Endodermal cell (in vitro differentiated cells): Measurements from ENCODE around the gene ZFP2. TPM values are rescaled to one million over a fixed set of nuclear protein-coding genes. Genes with fewer than 3 reads are reported as not detected.

Experiments
- DNase-seq: peaks from one replicate; pipeline ENCODE4 v3.0.0-alpha.2; 2017
- H3K27ac ChIP-seq: 2 replicates; pipeline ENCODE4 v1.5.1; 2013; ENCODE audit warnings: mild to moderate bottlenecking, low read depth, low read length, moderate library complexity
- H3K27me3 ChIP-seq: 2 replicates; pipeline ENCODE4 v1.6.1; 2013; ENCODE audit warnings: mild to moderate bottlenecking, low read length, moderate library complexity; ENCODE audit not compliant: insufficient read depth, control insufficient read depth, poor library complexity, severe bottlenecking
- H3K36me3 ChIP-seq: 2 replicates; pipeline ENCODE4 v1.7.0; 2013; ENCODE audit warnings: mild to moderate bottlenecking, low read length, moderate library complexity; ENCODE audit not compliant: control insufficient read depth, insufficient read depth
- H3K4me1 ChIP-seq: one replicate; pipeline ENCODE4 v1.7.0; 2013; ENCODE audit warnings: low read length; ENCODE audit not compliant: control insufficient read depth, insufficient read depth
- H3K4me3 ChIP-seq: 2 replicates; pipeline ENCODE4 v1.5.1; 2013; ENCODE audit warnings: mild to moderate bottlenecking, low read length, moderate library complexity
- H3K9ac ChIP-seq: 2 replicates; pipeline ENCODE4 v1.6.1; 2013; ENCODE audit warnings: mild to moderate bottlenecking, low read length, moderate library complexity; ENCODE audit not compliant: poor library complexity, severe bottlenecking; ENCODE audit errors: extremely low read depth
- H3K9me3 ChIP-seq: 2 replicates; pipeline ENCODE4 v1.6.1; 2013; ENCODE audit warnings: mild to moderate bottlenecking, low read length, moderate library complexity; ENCODE audit not compliant: control insufficient read depth
- H3K27ac Mint-ChIP-seq: 2 replicates; pipeline ENCODE4 v1.8.0; 2020; ENCODE audit warnings: mixed read lengths
- H3K27me3 Mint-ChIP-seq: 2 replicates; pipeline ENCODE4 v1.8.0; 2021; ENCODE audit warnings: mild to moderate bottlenecking, mixed read lengths; ENCODE audit not compliant: insufficient read depth
- H3K36me3 Mint-ChIP-seq: 2 replicates; pipeline ENCODE4 v1.8.0; 2020; ENCODE audit warnings: low read depth, mixed read lengths
- H3K4me1 Mint-ChIP-seq: 2 replicates; pipeline ENCODE4 v1.8.0; 2020; ENCODE audit warnings: mixed read lengths
- H3K4me3 Mint-ChIP-seq: 2 replicates; pipeline ENCODE4 v1.8.0; 2020; ENCODE audit warnings: mild to moderate bottlenecking, moderate library complexity, mixed read lengths
- H3K9me3 Mint-ChIP-seq: 2 replicates; pipeline ENCODE4 v1.8.0; 2020; ENCODE audit warnings: mild to moderate bottlenecking, mixed read lengths
- WGBS, 2 experiments: methylation state at CpG; one replicate each; pipeline versions ENCODE4 v1.1.5 to v1.1.7; 2013; ENCODE audit warnings: missing lambda C conversion rate in 2 of 2, mixed read lengths in 1 of 2; ENCODE audit not compliant: insufficient coverage in 1 of 2, insufficient read length in 1 of 2; 5-methylcytosine and 5-hydroxymethylcytosine counted together
- total RNA-seq, 2 donors: library from RNA; stranded (reverse); fragmentation: NEBNext Ultra II Directional in 1 of 2; extraction: Animal tissue kit (Norgen Biotek cat#: 25700) in 1 of 2; gene quantifications; 2 replicates in 1 of 2; 3 replicates in 1 of 2; pipeline ENCODE4 v1.2.1, GENCODE V29; 2021
- TF ChIP-seq, protein P1 (sequence below): fragments of 200-600 bp; sonication (generic); conservative IDR thresholded peaks from 2 replicates; pipeline ENCODE4 v1.5.0; 2021; ENCODE audit warnings: antibody characterized with exemption, mild to moderate bottlenecking

ZFP2 gene
- total RNA-seq, 2 donors from 2014 or later: 1.8 to 3.3 TPM

DNA sequence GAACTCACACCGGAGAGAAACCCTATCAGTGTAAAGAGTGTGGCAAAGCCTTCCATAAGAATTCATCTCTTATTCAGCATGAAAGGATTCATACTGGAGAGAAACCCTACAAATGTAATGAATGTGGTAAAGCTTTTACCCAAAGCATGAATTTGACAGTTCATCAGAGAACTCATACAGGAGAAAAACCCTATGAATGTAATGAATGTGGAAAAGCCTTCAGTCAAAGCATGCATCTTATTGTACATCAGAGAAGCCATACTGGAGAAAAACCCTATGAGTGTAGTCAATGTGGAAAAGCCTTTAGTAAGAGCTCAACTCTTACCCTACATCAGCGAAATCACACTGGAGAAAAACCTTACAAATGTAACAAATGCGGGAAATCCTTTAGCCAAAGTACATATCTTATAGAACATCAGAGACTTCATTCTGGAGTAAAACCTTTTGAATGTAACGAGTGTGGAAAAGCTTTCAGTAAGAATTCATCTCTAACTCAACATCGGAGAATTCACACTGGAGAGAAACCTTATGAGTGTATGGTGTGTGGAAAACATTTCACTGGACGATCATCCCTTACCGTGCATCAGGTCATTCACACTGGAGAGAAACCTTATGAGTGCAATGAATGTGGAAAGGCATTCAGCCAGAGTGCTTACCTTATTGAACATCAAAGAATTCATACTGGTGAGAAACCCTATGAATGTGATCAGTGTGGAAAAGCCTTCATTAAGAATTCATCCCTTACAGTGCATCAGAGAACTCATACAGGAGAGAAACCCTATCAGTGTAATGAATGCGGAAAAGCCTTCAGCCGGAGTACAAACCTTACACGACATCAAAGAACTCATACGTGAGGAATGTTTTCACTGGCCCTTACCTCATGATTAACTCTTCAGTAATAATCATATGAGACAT, 36.4 kb downstream of the ZFP2 start:
- Histone ChIP-seq H3K36me3 (no peaks in the 10 kb centered on the region), H3K4me3 (peak overlapping the region; percentile 67), H3K27ac (no peak overlapping the region), H3K4me1 (no peaks in the 10 kb centered on the region), H3K27me3 (no peaks in the 10 kb centered on the region), H3K9ac (no peak overlapping the region), H3K9me3 (peaks cover 97% of the 10 kb centered on the region)
- Mint-ChIP-seq H3K4me3 (no peak overlapping the region), H3K4me1 (no peaks in the 10 kb centered on the region), H3K36me3 (peaks cover 42% of the 10 kb centered on the region), H3K27ac (no peak overlapping the region), H3K27me3 (peaks cover 5% of the 10 kb centered on the region), H3K9me3 (peaks cover 95% of the 10 kb centered on the region)
- TF ChIP-seq, protein P1, sequence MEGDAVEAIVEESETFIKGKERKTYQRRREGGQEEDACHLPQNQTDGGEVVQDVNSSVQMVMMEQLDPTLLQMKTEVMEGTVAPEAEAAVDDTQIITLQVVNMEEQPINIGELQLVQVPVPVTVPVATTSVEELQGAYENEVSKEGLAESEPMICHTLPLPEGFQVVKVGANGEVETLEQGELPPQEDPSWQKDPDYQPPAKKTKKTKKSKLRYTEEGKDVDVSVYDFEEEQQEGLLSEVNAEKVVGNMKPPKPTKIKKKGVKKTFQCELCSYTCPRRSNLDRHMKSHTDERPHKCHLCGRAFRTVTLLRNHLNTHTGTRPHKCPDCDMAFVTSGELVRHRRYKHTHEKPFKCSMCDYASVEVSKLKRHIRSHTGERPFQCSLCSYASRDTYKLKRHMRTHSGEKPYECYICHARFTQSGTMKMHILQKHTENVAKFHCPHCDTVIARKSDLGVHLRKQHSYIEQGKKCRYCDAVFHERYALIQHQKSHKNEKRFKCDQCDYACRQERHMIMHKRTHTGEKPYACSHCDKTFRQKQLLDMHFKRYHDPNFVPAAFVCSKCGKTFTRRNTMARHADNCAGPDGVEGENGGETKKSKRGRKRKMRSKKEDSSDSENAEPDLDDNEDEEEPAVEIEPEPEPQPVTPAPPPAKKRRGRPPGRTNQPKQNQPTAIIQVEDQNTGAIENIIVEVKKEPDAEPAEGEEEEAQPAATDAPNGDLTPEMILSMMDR: no peak
- no peak for DNase-seq
- 85 to 90% methylated on average over 5 to 11 of the region's 11 CpGs for WGBS, 2 experiments

DNA sequence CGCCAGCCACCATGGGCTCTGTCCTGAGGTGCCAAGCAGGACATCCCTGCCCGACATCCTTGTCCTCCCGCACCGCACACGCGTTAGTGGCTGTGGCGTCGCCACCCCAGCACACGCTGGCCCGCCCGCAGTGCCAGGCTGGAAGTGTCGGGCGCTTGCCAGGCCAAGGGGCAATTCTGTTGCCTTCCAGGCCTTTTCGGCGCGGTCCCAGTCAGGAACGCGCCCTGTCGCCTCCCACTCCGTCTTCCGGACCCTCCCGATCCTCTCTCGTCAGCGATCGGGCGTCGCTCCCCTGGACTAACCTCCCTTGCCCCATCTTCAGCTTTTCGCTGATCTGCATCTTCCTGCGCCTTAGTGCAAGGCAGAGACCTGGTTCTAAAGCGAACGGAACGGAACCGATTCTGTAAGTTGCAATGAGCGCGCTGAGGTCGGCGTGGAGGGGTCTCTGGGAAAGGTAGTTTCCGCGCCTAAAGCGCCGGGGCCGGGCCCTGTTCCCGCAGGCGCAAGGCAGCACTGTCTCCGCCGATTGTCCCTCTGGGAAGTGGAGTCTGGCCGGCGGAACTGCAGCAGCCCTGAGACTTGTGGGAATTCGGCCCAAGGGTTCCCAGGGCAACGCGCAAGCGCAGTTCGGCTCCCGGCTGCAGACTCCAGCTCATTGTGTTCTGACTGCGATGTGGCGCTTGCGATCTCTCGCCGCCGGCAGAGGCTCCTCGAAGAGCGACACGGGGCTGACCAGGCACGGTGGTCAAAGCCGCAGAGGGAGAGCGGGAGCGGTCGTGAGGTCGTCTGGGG, 45.1 kb downstream of the ZFP2 start, which contains the start of gene ZNF454:
TSS of gene ZNF454 (plus strand) at position 630 of the 792 bp plus-strand sequence. CDS start 1,594 bp downstream, outside the sequence.
- Histone ChIP-seq H3K4me3 (peak within 1 kb of the TSS; percentile 68), H3K9ac (no peak within 1 kb of the TSS)
- H3K36me3 Mint-ChIP-seq: no peaks in the 10 kb centered on the region

DNA sequence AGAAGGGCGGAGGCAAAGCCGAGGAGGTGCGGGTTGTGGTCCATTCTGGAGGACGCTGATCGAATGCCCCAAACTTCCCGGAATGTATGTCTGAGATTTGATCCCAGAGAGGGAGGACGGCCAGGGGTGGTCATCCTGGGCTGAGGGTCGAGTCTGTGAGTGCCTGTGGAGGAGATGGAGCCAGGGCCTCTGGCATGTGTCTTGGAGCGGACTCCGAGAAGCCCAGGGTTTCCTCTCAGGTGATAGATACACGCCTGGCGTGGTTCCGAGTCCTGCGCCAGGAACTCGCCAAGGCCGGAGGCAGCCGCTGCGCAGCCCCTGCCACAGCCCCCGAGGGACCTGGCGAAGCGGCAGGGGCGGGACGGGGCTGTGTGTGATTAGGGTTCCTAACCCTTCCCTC, 45.6 kb downstream of the ZFP2 start:
- H3K9me3 Mint-ChIP-seq: peaks cover 99% of the 10 kb centered on the region
- Histone ChIP-seq H3K4me3 (peak overlapping the region; percentile 68), H3K4me1 (no peaks in the 10 kb centered on the region), H3K27ac (no peak overlapping the region), H3K36me3 (no peaks in the 10 kb centered on the region), H3K27me3 (no peaks in the 10 kb centered on the region), H3K9me3 (peaks cover 73% of the 10 kb centered on the region), H3K9ac (no peak overlapping the region)
- DNase-seq: no peak
- TF ChIP-seq, protein P1: no peak
- H3K27me3 Mint-ChIP-seq: no peaks in the 10 kb centered on the region
- H3K4me3 Mint-ChIP-seq: no peak overlapping the region
- 81% methylated on average over 9 to 23 of the region's 23 CpGs for WGBS, 2 experiments
- H3K4me1 Mint-ChIP-seq: no peaks in the 10 kb centered on the region
- no peak overlapping the region for H3K27ac Mint-ChIP-seq
- H3K36me3 Mint-ChIP-seq: no peaks in the 10 kb centered on the region

More for the DNA sequence above, 45.1 kb downstream of the ZFP2 start, which contains the start of gene ZNF454:
- H3K27ac ChIP-seq: no peak within 1 kb of the TSS
- no peaks in the 10 kb centered on the region for H3K36me3 ChIP-seq
- H3K27me3 ChIP-seq: no peaks in the 10 kb centered on the region
- Mint-ChIP-seq H3K9me3 (peaks cover 99% of the 10 kb centered on the region), H3K27ac (no peak within 1 kb of the TSS), H3K27me3 (no peaks in the 10 kb centered on the region), H3K4me1 (no peaks in the 10 kb centered on the region), H3K4me3 (no peak within 1 kb of the TSS)
- 55 to 60% methylated on average over 27 to 69 of the region's 69 CpGs for WGBS, 2 experiments
- no peak for DNase-seq
- TF ChIP-seq, protein P1: no peak
- H3K4me1 ChIP-seq: no peaks in the 10 kb centered on the region
- peaks cover 79% of the 10 kb centered on the region for H3K9me3 ChIP-seq
